HG03097 (cell line): ENCODE measurements around the gene ANLN.
"Not testable (repeated sequence)": the region's sequence is repeated elsewhere in the genome, so short reads cannot be mapped to it uniquely, and the experiment has no call there.

ENCODE experiments used
- ATAC-seq: cut with Tn5 transposase; IDR thresholded peaks from one replicate; pipeline ENCODE4 v1.9.1; 2021; ENCODE audit not compliant: unreplicated experiment, low FRiP score

The ANLN gene

DNA sequence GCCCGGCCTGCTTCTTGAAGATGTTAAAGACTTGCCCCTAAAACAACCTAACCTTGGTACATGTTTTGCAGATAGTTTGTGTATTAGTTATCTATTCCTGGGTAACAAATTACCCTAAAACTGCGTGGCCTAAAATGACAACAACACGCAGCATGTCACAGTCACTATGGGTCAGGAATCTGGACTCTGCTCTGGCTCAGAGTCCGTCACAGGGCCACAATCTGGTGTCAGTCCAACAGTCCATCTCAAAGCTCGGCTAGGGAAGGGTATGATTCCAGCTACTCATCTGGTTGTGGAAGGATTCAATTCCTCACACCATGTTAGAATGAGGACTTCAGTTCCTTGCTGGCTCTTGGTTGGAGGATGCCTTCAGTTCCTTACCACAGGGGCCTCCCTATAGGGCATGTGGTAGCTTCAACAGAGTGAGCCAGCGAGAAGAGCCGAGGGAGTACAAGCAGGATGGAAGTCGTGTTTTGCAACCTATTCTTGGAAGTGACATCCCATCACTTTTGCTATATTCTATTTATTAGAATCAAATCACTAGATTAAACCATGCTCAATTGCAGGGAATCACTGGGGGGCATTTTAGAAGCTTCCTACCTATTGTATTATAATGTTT lies 71.3 kb downstream of the ANLN start:
- no peak for ATAC-seq

DNA sequence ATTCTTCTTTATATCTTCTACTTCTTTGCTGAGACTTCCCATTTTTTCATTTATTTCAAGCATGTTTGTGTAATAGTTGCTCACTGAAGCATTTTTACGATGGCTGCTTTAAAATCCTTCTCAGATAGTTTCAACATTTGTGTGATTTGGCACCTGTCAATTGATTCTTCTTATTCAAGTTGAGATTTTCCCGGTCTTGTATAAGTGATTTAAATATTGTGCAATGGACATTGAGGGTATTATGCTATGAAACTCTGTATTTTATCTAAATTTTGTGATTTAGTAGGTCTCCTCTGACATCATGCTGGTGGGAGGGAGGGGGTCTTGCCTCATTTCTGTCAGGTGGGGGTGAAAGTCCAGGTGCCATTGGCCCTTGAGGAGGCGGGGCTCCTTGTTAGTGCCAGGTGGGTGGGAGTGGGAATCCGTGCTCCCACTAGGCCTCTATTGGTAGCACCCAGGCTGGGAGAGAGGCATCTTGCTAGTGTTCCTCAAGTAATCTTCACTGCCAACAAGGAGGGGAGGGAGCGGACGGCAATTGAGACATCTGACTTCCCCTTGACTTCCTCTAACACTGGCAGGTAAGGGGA lies 73.0 kb downstream of the ANLN start:
- no peak for ATAC-seq

DNA sequence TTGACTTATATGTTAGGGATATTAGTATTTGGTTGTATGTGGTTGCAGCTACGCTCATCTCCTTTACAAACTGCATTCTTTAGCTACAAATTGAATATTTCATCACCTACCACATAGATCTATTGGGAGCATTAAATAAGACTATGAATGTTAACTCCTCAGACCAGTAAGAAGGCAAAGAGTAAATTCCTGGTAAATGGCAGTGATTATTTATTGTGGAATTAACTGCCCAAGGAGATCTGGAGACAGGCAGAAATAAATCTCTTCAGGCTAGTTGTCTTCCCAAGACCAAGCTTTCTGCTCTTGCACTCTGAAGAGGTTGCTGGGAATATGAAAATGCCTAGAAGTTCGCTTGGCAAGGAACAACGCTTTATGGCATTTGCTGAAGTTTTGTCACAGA lies 74.6 kb downstream of the ANLN start:
- ATAC-seq, result no peak

DNA sequence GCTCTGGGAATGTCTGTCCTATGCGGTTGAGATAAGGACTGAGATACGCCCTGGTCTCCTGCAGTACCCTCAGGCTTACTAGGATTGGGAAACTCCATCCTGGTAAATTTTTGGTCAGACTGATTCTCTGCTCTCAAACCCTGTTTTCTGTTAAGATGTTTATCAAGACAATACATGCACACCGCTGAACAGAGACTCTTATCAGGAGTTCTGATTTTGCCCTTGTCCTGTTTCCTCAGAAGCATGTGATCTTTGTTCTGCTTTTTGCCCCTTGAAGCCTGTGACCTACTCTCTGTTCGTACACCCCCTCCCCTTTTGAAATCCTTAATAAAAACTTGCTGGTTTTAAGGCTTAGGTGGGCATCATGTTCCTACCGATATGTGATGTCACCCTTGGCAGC lies 76.3 kb downstream of the ANLN start:
- ATAC-seq, result not testable (repeated sequence)

DNA sequence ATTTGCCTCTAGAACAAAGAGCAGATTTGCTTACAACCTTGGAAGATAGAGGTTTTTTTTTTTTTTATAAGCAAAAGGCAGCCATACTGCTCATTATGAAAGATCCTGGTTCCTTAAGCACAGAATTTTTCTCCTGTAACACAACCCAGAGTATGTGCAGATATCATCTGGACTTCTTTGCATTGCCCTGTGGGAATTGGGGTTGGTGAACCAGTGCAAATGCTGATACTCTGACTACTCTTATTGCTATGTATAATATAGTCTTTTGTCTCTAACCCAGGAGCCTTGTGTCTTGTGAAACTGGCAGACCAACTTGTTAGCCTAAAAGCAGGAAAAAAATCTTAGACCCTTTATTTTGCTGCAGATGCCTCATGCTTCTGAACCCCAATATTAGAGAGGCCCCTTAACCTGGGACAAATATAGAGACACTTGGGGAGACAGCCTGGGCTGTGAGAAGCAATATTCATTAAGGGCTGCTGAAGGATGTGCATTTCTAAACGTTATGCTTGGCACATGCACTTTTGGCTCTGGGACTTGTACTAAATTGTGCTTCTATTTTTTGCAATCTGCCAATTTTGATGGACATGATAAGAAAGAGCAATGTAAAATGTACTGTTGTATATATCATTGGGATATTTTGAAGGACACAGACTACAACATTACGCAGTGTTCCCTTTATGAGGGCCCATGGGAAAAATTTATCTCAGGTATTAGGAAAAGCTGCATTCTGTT lies 78.9 kb downstream of the ANLN start:
- ATAC-seq, result no peak

DNA sequence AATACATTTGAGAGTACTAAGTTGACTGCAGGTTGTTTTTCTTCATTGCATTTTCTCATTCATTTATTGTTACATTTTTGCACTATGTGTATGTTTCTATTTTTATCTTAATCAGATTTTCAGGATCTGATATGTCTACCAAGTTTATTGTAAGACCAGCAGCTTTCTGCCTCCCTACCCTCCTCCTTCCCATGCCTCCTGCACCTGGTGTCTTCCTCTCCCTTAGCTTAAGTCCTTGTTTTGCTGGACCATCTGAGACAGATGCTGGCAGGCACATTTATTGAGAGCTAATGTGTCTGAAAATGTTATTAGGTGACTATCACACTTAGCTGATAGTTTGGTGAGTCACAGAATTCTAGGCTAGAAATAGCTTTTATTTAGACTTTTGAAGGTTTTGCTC lies 79.6 kb downstream of the ANLN start:
- ATAC-seq, result no peak

DNA sequence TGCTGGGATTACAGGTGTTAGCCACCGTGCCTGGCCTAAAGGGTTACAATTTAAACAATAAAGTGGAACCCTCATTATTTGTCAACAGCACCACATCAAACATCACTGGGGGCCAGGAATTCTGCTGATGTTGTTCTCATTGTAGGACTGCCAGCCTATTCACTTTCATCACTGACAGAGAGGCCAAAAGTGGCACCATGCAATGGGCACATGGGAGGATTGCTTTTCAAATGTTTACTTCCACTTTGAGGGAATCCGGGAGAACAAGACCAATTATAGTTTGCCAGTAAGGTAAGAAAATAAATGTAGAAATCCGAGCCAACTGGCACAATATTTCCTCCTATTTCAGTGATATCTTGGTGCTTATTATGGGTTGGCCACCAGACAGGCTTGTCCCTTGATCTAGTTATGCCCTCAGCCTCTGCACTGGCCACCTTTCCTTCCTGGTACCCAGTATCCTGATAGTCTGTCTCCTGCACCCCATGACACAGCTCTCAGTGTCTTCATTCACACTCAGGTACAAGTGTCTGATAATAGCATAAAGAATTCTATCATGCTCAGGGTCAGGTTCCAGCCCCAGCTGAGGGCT lies 82.6 kb downstream of the ANLN start:
- no peak for ATAC-seq

DNA sequence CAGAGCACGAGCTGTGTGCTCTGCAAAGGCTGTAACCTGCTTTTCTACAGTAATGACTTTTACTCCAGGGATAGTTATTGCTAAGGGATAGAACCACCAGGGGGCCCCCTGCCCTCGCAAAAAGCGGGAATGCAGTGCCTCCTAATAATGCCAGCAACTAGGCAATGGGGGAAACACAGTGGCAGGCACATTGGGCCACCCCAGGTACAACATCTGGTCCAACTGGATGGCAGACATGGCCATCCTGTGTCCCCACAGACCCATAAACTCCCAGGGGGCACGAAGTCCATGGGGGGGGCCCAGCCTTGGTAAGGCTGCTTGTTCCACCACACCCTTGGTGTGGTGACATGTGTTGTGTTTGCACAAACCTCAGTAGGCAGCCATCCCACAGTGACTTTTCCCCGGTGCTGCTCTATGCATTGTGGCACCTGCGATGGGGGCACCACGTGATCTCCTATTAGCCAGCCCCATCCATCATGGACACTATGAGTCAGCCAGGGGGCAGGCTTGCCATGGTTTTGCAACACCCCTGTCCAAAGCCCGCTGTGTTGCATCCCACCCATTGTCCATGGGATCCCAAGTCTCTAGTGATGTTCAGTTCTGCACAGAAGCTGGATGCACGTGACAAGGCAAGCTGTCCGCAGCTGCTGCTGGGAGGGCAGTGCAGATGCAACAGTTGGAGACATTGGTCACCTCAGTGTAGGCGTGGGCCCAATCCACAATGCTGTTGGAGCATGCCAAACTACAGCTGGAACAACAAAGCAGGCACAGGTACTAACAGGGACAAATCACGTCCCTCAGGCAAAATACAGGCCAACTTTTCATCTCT lies 84.0 kb downstream of the ANLN start:
- no peak for ATAC-seq

DNA sequence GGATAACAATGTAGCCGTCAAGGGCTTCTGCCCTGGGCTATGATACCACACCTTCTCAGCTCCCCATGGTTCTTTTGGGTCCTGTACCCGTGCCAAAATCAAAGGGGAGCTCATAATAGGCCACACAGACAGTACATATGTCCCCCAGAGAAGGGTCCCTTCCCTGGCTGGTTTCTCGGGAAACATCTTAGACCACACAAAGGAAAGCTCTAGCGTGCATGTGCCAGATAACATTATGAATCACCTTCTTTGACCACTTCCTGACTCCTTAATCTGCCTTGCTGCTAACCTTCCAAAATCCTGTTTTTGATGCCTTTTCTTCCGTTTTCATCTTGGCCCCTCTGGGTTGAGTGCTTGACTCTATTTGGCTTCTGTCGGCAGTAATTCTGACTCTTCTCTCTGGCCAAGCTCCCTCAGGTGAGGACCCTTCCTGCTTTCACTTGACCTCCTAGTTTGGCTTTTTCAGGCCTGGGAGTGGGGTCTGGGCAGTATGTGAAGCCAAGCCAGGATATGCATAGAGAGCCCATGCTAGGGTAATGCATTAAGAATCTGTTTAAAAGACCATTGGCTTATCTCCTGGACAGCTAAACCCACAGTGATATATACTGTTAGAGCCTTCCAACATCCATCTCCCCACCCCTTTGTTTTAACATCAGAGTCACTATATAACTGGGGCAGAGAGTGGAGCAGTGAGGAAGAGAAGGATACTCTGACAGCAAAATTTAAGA lies 84.8 kb downstream of the ANLN start:
- ATAC-seq, result no peak

DNA sequence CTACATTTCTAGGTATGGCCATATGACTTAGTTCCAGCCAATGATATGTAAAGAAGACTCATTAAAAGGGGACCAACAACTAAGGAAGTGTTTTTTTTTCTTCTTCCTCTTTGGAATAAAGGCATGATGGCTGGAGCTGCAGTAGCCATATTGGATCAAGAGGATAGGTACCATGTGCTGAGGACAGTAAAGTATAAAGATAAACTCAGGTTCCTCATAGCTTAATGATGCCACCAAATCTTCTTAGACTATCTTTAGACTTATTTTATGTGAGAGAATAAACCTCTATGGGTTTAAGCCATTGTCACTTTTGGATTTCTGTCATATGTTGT lies 85.3 kb downstream of the ANLN start:
- ATAC-seq, result no peak

DNA sequence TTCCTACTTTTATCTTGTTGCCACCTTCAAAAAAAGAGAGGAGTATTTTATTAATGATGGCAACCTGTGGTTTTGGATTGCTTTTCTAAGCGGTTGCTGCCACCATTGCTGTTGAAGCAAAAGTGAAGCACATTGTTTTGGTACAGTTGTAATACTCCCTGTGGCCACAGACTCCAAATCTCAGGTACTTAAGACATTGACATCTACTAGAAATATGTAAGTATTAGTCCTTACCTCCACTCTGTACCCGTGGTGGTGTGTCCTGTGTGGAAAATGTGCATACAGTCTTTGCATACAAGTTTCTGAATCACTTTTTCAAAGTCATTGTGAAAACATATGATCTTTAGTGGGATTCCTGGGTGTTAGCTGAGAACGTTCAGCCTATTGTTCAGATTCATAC lies 85.7 kb downstream of the ANLN start:
- ATAC-seq, result no peak

DNA sequence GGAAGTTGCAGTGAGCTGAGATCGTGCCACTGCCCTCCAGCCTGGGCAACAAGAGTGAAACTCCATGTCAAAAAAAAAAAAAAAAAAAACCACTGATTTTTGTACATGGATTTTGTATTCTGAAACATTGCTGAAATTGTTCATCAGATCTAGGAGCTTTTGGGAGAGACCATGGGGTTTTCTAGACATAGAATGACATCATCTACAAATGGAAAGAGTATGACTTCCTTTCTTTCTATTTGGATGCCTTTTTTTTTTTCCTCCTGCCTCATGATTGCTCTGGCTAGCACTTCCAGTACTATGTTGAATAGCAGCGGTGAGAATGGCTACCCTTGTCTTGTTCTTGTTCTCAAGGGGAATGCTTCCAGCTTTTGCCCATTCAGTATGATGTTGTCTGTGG lies 89.1 kb downstream of the ANLN start:
- no peak for ATAC-seq

DNA sequence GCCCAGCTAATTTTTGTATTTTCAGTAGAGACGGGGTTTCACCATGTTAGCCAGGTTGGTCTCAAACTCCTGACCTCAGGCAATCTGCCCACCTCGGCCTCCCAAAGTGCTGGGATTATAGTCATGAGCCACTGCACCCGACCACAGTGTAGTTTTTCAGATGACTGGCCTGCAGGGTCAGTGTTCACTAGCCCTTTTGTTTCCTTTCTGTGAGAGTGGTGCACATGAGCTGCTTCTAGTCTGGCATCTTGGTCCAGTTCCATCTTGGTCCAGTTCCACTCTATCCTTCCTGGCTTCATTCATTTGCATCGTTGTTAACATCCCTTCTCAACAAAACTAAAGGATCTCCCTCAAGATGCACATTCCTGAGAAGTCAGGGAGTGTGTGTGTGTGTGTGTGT lies 94.2 kb downstream of the ANLN start:
- not testable (repeated sequence) for ATAC-seq

DNA sequence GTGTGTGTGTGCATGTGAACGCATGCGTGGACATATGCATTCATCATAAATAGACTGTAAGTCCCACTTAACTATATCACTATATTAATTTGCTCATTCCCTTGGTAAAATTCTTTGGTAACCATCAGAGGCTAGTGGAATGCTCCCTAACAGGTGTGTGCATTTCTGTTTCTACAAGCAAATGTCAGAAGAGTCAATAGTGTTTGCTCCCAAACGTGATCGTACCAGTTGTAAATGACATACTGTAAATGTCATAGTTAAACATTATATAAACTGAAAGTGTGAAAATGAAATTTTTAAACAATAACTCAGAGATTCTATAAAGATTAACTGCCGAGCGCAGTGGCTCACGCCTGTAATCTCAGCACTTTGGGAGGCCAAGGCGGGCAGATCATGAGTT lies 94.6 kb downstream of the ANLN start:
- ATAC-seq, result no peak

DNA sequence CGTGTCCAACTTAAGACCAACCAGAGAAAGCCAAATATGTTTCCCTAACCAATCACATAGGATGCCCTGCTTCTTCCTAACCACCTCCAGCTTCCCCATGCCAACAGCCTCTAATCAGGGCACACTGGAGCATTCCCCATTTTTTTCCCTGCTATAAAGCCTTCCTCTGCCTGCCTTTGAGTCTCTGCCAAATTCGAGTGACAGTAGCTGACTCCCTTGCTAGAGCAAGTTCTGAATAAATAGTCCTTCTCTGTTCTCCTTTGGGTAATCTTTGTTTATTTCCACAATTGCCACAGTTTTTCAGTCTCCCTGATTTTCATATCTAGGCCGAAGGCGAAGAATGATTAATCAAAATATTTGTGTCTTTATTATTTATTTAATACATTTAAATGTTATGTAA lies 96.7 kb downstream of the ANLN start:
- ATAC-seq, result no peak

DNA sequence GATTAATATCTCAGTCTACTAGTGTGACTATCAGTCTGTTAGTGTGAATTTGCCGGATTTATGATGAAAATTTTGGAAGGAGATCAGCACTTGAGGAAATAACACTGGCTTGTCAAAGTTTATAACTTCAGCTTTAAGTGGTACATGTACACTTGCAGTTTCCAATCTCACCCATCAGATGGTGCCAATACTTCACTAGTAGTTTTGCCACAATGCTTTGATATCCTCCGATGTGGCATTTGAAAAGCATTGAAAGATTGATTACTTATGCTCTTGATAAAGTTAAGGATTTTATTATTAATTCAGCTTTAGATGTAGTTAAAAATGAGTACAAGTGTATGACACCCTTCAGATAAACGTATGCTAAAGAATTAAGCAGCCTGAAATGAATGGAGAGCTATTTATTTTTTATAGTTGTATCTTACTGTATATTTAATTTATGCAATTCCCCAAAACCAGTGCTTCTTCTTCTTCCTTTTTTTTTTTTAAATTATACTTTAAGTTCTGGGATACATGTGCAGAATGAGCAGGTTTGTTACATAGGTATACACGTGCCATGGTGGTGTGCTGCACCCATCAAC lies 98.2 kb downstream of the ANLN start:
- ATAC-seq, result no peak

DNA sequence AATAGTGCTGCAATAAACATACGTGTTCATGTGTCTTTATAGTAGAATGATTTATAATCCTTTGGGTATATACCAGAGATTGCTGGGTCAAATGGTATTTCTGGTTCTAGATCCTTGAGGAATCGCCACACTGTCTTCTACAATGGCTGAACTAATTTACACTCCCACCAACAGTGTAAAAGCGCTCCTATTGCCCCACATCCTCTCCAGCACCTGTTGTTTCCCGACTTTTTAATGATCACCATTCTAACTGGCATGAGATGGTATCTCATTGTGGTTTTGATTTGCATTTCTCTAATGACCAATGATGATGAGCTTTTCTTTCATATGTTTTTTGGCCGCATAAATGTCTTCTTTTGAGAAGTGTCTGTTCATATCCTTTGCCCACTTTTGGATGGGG lies 99.0 kb downstream of the ANLN start:
- not testable (repeated sequence) for ATAC-seq

DNA sequence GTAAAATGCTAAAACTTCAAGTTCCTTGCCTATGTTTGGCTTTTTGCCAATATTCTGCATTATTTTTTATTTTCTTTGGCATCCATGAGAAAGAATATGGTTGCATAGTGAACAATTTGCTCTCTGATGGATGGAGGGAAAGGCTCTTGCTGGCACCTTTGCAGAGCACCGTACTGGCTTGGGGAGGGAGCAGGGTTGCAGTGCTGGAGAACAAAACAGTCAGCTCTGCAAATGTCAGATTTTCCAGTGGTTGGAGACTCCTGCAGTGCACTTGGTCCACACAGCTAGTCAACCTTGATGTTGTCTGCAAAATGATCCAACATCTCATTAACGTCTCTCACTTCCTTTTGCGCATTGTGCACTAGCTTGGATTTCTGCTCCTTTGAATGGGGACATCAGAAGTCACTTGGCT lies 100.8 kb downstream of the ANLN start:
- no peak for ATAC-seq

DNA sequence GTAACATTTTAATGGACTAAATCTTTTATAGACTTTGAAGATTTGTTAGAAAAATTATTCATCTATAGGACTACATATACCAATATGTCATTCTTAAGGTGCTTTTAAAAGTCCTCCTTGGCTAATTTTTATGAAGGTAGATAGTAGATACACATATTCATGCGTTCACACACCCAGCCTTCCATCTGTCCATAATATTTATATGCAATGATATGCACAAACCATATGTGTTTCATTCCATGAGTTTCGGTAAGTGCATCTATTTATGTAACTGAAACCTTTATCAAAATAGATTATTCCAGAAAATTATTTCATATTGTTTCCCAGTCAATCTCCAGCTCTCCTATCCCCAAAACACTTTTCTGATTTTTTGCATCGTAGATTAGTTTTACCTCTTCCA lies 101.7 kb downstream of the ANLN start:
- no peak for ATAC-seq

DNA sequence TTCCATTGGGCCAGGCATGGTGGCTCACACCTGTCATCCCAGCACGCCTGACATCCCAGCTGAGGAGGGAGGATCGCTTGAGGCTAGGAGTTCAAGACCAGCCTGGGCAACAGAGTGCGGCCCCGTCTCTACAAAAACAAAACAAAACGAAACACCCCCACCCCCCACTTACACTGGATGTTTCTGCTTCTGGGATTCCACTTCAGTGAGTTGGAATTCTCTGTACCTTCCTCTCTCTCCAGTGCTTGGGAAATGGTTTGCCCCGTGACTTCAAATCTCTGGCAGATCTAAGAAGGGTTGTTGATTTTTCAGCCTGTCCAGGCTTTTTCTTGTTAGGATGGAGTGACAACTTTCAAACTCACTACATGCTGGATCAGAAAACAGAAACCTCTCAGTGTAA lies 106.9 kb downstream of the ANLN start:
- no peak for ATAC-seq
